GM12892 (cell line): ENCODE results near the gene YARS1.

Experiments
- POLR2A ChIP-seq: IDR thresholded peaks from 2 replicates; pipeline ENCODE4 v1.6.1; 2011; ENCODE audit warnings: low read depth, low read length, control low read depth
- TAF1 ChIP-seq: IDR thresholded peaks from 2 replicates; pipeline ENCODE4 v1.6.1; 2011; ENCODE audit warnings: low read depth, mild to moderate bottlenecking, control low read depth, low read length, borderline replicate concordance

DNA sequence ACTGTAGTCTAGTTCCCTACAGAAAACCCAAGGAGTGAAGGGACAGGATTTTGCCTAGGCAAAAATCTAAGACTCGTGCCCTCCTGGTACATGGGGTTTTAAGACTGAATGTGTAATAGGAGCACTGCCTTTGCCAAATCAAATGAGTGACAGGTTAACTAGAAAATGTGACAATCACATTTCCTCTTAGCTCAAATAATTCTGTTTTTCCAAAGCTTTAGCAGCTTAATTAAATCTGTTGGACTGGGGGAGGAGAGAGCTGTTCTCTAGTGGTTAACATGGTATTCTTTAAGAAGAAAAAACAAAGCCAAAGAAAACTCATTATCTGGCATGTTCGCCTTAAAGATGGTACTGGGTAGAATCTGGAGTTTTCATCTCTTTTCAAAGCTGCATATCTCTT, 41.0 kb upstream of the YARS1 start:
- TF ChIP-seq POLR2A (no peak), TAF1 (no peak)
